HepG2 (cell line): ENCODE results near the gene SLAIN2. TPM values are rescaled to one million over a fixed set of nuclear protein-coding genes. Genes with fewer than 3 reads are reported as not detected.

Experiments used
- ATAC-seq: fragments of 200-7000 bp; cut with Tn5 transposase; 3 replicates; pipeline ENCODE4 v1.9.1; 2020; ENCODE audit warnings: mild to moderate bottlenecking, moderate library complexity
- BruUV-seq: library from RNA; stranded (reverse); fragments of 400-500 nt; replicated peaks from 2 replicates; lab custom pipeline; 2021; lab: Mats Ljungman, UMichigan
- CTCF ChIA-PET: fragments of 300-600 bp; formaldehyde crosslinking; extraction: SDS; loops from one replicate; lab custom pipeline; 2021; ENCODE audit warnings: low total read pairs, inconsistent platforms, low intra/inter-chr PET ratio; lab: Yijun Ruan, JAX
- POLR2A ChIA-PET: fragments of 350-600 bp; sonication (Branson Sonifier 250); formaldehyde crosslinking; loops from one replicate; lab custom pipeline; 2020; ENCODE audit warnings: antibody characterized with exemption, inconsistent platforms; lab: Yijun Ruan, JAX
- DNase-seq: peaks from one replicate; pipeline ENCODE4 v3.0.0-alpha.2; 2015; ENCODE audit warnings: low spot score
- FAIRE-seq: peaks from 3 replicates; lab custom pipeline; 2011; peaks lifted over from hg19 to GRCh38; lab: Jason Lieb, UNC
- H2AFZ ChIP-seq: one replicate; pipeline ENCODE4 v1.6.1; 2011; ENCODE audit warnings: low read length, inconsistent platforms
- H3K27ac ChIP-seq: fragments of 300-600 bp; 3 replicates; pipeline ENCODE4 v1.8.0; 2011; ENCODE audit warnings: mixed run types, mild to moderate bottlenecking, mixed read lengths, low read length, inconsistent platforms; ENCODE audit not compliant: insufficient read depth; ENCODE audit errors: extremely low read length
- H3K27me3 ChIP-seq, 2 experiments: fragments of 200-600 bp in 1 of 2; 2 replicates in 1 of 2; 3 replicates in 1 of 2; pipeline versions ENCODE4 v1.6.0 to v1.8.0; 2011; ENCODE audit warnings: low read length in 2 of 2, mild to moderate bottlenecking in 2 of 2, moderate library complexity in 2 of 2, inconsistent platforms in 1 of 2; ENCODE audit not compliant: insufficient read depth in 2 of 2, control insufficient read depth in 1 of 2
- H3K36me3 ChIP-seq, 2 experiments: fragments of 200-600 bp in 1 of 2; replicated peaks in 1 of 2; 2 replicates in 1 of 2; 3 replicates in 1 of 2; pipeline versions ENCODE4 v1.5.1 to v1.8.0; 2011; ENCODE audit warnings: low read length in 2 of 2, inconsistent platforms in 1 of 2; ENCODE audit not compliant: insufficient read depth in 2 of 2, control insufficient read depth in 1 of 2
- H3K4me1 ChIP-seq: 2 replicates; pipeline ENCODE4 v1.5.1; 2012; ENCODE audit warnings: low read length, inconsistent platforms; ENCODE audit not compliant: insufficient read depth
- H3K4me2 ChIP-seq: 2 replicates; pipeline ENCODE4 v1.6.0; 2011; ENCODE audit warnings: low read depth, low read length, inconsistent platforms
- H3K4me3 ChIP-seq, 3 experiments: fragments of 200-600 bp in 1 of 3; sonication (generic), shearing (Covaris generic) in 1 of 3; replicated peaks in 1 of 3; 2 replicates each; pipeline ENCODE4 v1.5.1; 2011 to 2016; ENCODE audit warnings: low read length in 3 of 3, inconsistent platforms in 2 of 3, low read depth in 2 of 3, mild to moderate bottlenecking in 2 of 3, control low read depth in 1 of 3, mixed read lengths in 1 of 3; ENCODE audit not compliant: insufficient read depth in 1 of 3
- H3K79me2 ChIP-seq: one replicate; pipeline ENCODE4 v1.6.1; 2011; ENCODE audit warnings: low read length, inconsistent platforms; ENCODE audit not compliant: insufficient read depth
- H3K9ac ChIP-seq: 2 replicates; pipeline ENCODE4 v1.6.0; 2011; ENCODE audit warnings: mild to moderate bottlenecking, low read depth, low read length, inconsistent platforms; ENCODE audit not compliant: insufficient read depth
- H3K9me3 ChIP-seq: 2 replicates; pipeline ENCODE4 v1.5.1; 2012; ENCODE audit warnings: mild to moderate bottlenecking, low read length
- H4K20me1 ChIP-seq: 2 replicates; pipeline ENCODE4 v1.6.0; 2011; ENCODE audit warnings: inconsistent platforms, mild to moderate bottlenecking, low read length, moderate library complexity; ENCODE audit not compliant: insufficient read depth
- CENPX ChIP-seq: sonication (generic); formaldehyde crosslinking; IDR thresholded peaks from 2 replicates; pipeline ENCODE4 v1.9.0; 2021; ENCODE audit warnings: mild to moderate bottlenecking, missing genetic modification reagents, moderate library complexity
- ZBTB40 ChIP-seq, 2 experiments: fragments of 450-650 bp in 1 of 2; sonication (generic) in 1 of 2; formaldehyde crosslinking in 1 of 2; IDR thresholded peaks; 2 replicates each; pipeline versions ENCODE4 v1.6.1 to v1.8.0; 2016 to 2022; ENCODE audit warnings: antibody characterized with exemption in 1 of 2, mild to moderate bottlenecking in 1 of 2, missing genetic modification reagents in 1 of 2
- WGBS: methylation state at CpG from one replicate; pipeline ENCODE4 v1.1.6; 2017; ENCODE audit warnings: low lambda C conversion rate; 5-methylcytosine and 5-hydroxymethylcytosine counted together
- in situ Hi-C: cut with HindIII; loops from 2 replicates; pipeline ENCODE4 v1.10.0; 2017; ENCODE audit warnings: low pct_unique_long_range_greater_than_20kb; ENCODE audit not compliant: extremely low pct_ligation_motif_present
- intact Hi-C: fragments of 100-400 bp; cut with micrococcal nuclease; formaldehyde crosslinking; loops from one replicate; pipeline ENCODE4 v1.10.0; 2022; ENCODE audit not compliant: unreplicated experiment
- polyA plus RNA-seq, 8 experiments: library from polyadenylated mRNA; depleted of rRNA in 3 of 8; stranded (reverse) in 7 of 8; unstranded in 1 of 8; fragments of >200 nt; fragmentation: Illumina TruSeq in 4 of 8; extraction: Trizol in 4 of 8; gene quantifications; 2 replicates each; pipeline versions ENCODE4 v1.2.1 to v1.2.3, GENCODE V29; 2011 to 2016; ENCODE audit warnings: low read depth in 4 of 8, missing spikeins in 1 of 8, mixed read lengths in 1 of 8; ENCODE audit not compliant: insufficient read depth in 1 of 8
- total RNA-seq, 5 experiments: library from RNA; depleted of rRNA; stranded (reverse); fragments of >200 nt; fragmentation: Illumina TruSeq; extraction: Trizol; gene quantifications; 2 replicates each; pipeline ENCODE4 v1.2.3, GENCODE V29; 2016; ENCODE audit warnings: low read depth in 1 of 5

Gene SLAIN2
- total and polyA plus RNA-seq, 2 of the 13 experiments (the other 11 are each of a cell fraction or from before 2014, with no cell fraction given): 20.7 to 22.5 TPM

- POLR2A ChIA-PET: no interaction called here
- Histone ChIP-seq H2AFZ (no peak overlapping the region), H3K36me3 (peaks cover 0 to 8% of the 10 kb centered on the region in 2 experiments; a peak in 2 of 5 replicates), H3K27me3 (no peaks in the 10 kb centered on the region), H3K27ac (no peak overlapping the region), H3K79me2 (no peaks in the 10 kb centered on the region), H3K9ac (no peak overlapping the region), H3K9me3 (no peaks in the 10 kb centered on the region), H4K20me1 (no peaks in the 10 kb centered on the region), H3K4me1 (no peaks in the 10 kb centered on the region), H3K4me3 (no peak overlapping the region), H3K4me2 (no peak overlapping the region)
- BruUV-seq: no TSS peak
- no peak for ATAC-seq
- CTCF ChIA-PET: no interaction called here
- intact Hi-C loops: no loop called here
- no peak for DNase-seq
- no peak for TF ChIP-seq ZBTB40 (IDR thresholded peaks at IDR 0.05)
- no peak for TF ChIP-seq ZBTB40 (CRISPR knock-in tag; IDR thresholded peaks at IDR 0.05)
- TF ChIP-seq CENPX (CRISPR knock-in tag): no peak
- no peak for FAIRE-seq
- in situ Hi-C loops: no loop called here
- 96% methylated on average over 7 of the region's 7 CpGs for WGBS
These were observed 69.5 kb downstream of the SLAIN2 start for GRCh38 chr4:48410812-48411211.
